ENCODE measurements around the gene TMEM168.
A peak's percentile ranks its signal among the peaks of the same experiment; 100 is the strongest.

Gene TMEM168

DNA sequence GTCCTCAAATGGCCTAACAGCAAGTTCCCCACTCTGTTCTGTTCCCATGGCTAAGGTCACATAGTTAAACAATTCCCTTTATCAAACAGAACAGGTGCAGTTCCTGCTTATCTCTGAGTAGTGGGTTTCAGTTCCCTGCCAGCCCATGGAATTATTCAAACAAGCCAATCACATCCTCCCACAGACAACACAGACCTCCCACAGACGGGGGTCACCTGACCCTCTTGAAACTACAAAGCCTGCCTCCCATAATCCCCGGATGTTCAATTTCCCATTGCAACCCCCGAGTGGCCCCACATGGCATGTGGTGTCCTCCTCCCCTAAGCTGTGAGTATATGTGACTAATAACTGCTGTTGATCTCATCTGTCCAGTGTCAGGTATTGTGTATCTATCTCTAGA is 64.1 kb downstream of the TMEM168 start:
- no peak for DNase-seq (ENCODE audit: low read depth)
- TF ChIP-seq CTCF (conservative IDR thresholded peaks at IDR 0.05; ENCODE audit: low read length): no peak
- H3K4me3 ChIP-seq (ENCODE audit: low read length): no peak overlapping the region

GRCh38 chr7:112723416-112723815 is 66.8 kb downstream of the TMEM168 start:
- DNase-seq (ENCODE audit: low read depth): peak; percentile 13
- H3K4me3 ChIP-seq (ENCODE audit: low read length): no peak overlapping the region
- no peak for TF ChIP-seq CTCF (conservative IDR thresholded peaks at IDR 0.05; ENCODE audit: low read length)

- no peak for DNase-seq (ENCODE audit: low read depth)
- TF ChIP-seq CTCF (conservative IDR thresholded peaks at IDR 0.05; ENCODE audit: low read length): no peak
- H3K4me3 ChIP-seq (ENCODE audit: low read length): no peak overlapping the region
Measured at GRCh38 chr7:112721366-112721765, 68.8 kb downstream of the TMEM168 start.

- TF ChIP-seq CTCF (conservative IDR thresholded peaks at IDR 0.05; ENCODE audit: low read length): no peak
- DNase-seq (ENCODE audit: low read depth): no peak
- no peak overlapping the region for H3K4me3 ChIP-seq (ENCODE audit: low read length)
Measured at GRCh38 chr7:112715525-112715924, 74.7 kb downstream of the TMEM168 start.

- no peak for DNase-seq (ENCODE audit: low read depth)
- H3K4me3 ChIP-seq (ENCODE audit: low read length): no peak overlapping the region
- TF ChIP-seq CTCF (conservative IDR thresholded peaks at IDR 0.05; ENCODE audit: low read length): no peak
Measured at GRCh38 chr7:112714917-112715316, 75.3 kb downstream of the TMEM168 start.

Measured in AG10803 (cell line).